Lung (tissue), 12 donors: Measurements from ENCODE around the gene PTH2. TPM values are rescaled to one million over a fixed set of nuclear protein-coding genes. Genes with fewer than 3 reads are reported as not detected.
A peak's percentile ranks its signal among the peaks of the same experiment; 100 is the strongest.

Experiments
- ATAC-seq: fragments of 200-7000 bp; cut with Tn5 transposase; one replicate; pipeline ENCODE4 v1.9.1; 2020; ENCODE audit warnings: moderate number of reproducible peaks; ENCODE audit not compliant: insufficient read depth, low FRiP score
- DNase-seq, 3 donors: peaks; one replicate each; pipeline ENCODE4 v3.0.0-alpha.2; 2013 to 2017
- H3K27ac ChIP-seq, 2 donors: one replicate each; pipeline ENCODE4 v1.5.1; 2013; ENCODE audit warnings: mild to moderate bottlenecking in 2 of 2, moderate library complexity in 2 of 2, control low read depth in 1 of 2, inconsistent platforms in 1 of 2, low read depth in 1 of 2, low read length in 1 of 2
- H3K27me3 ChIP-seq, 3 donors: one replicate each; pipeline ENCODE4 v1.5.1; 2013; ENCODE audit warnings: low read length in 2 of 3; ENCODE audit not compliant: control insufficient read depth in 3 of 3, insufficient read depth in 3 of 3
- H3K36me3 ChIP-seq, 4 donors: one replicate each; pipeline ENCODE4 v1.5.1; 2013; ENCODE audit warnings: low read length in 4 of 4, mild to moderate bottlenecking in 1 of 4, moderate library complexity in 1 of 4; ENCODE audit not compliant: control insufficient read depth in 4 of 4, insufficient read depth in 4 of 4
- H3K4me1 ChIP-seq, 5 donors: one replicate each; pipeline ENCODE4 v1.5.1; 2013; ENCODE audit warnings: low read length in 5 of 5, mild to moderate bottlenecking in 2 of 5, moderate library complexity in 1 of 5; ENCODE audit not compliant: control insufficient read depth in 5 of 5, insufficient read depth in 5 of 5
- H3K4me3 ChIP-seq: one replicate; pipeline ENCODE4 v1.5.1; 2013; ENCODE audit warnings: mild to moderate bottlenecking, control low read depth, moderate library complexity
- H3K9ac ChIP-seq, 2 donors: one replicate each; pipeline ENCODE4 v1.5.1; 2013; ENCODE audit warnings: low read length in 2 of 2, control low read depth in 1 of 2; ENCODE audit not compliant: insufficient read depth in 1 of 2
- H3K9me3 ChIP-seq, 4 donors: one replicate each; pipeline ENCODE4 v1.5.1; 2013; ENCODE audit warnings: low read length in 3 of 4, mild to moderate bottlenecking in 1 of 4, moderate library complexity in 1 of 4; ENCODE audit not compliant: control insufficient read depth in 4 of 4, insufficient read depth in 3 of 4
- CTCF ChIP-seq: IDR thresholded peaks from 2 replicates; pipeline ENCODE4 v1.5.1; 2012; ENCODE audit warnings: mild to moderate bottlenecking; ENCODE audit errors: control extremely low read depth, extremely low read depth
- WGBS, 2 donors: extraction: QIAGEN DNeasy Blood & Tissue Kit; methylation state at CpG; one replicate each; pipeline ENCODE4 v1.1.7; 2013; 5-methylcytosine and 5-hydroxymethylcytosine counted together
- polyA plus RNA-seq, 2 donors: library from polyadenylated mRNA; stranded (reverse); fragments of 200-250 nt; gene quantifications; one replicate each; pipeline ENCODE4 v1.2.1, GENCODE V29; 2013
- total RNA-seq, 2 donors: library from RNA; depleted of rRNA in 1 of 2; stranded (reverse); fragments of >200 nt in 1 of 2; gene quantifications; one replicate each; pipeline ENCODE4 v1.2.1, GENCODE V29; 2014 to 2021
- donor health status: control.
- donor health status: control.
- donor health status: Bipolar disorder and iron deficiency.
- donor health status: healthy.
- donor health status: DM: yes; HTN: yes; CAD: no.

The PTH2 gene
- total and polyA plus RNA-seq, 4 donors: not detected

GRCh38 chr19:49421878-49422202 lies 1.4 kb downstream of the PTH2 start:
- H3K36me3 ChIP-seq: no peaks in the 10 kb centered on the region
- peaks cover 0 to 11% (median 7%) of the 10 kb centered on the region in 5 donors for H3K4me1 ChIP-seq
- DNase-seq: no peak
- H3K27ac ChIP-seq: no peak overlapping the region
- peaks cover 0 to 2% (median 0%) of the 10 kb centered on the region in 4 donors for H3K9me3 ChIP-seq
- no peak overlapping the region for H3K4me3 ChIP-seq
- H3K27me3 ChIP-seq: peaks cover 9 to 80% (median 72%) of the 10 kb centered on the region in 3 donors
- no peak overlapping the region for H3K9ac ChIP-seq
- TF ChIP-seq CTCF: no peak
- no peak for ATAC-seq
- 26 to 47% methylated on average over 3 of the region's 3 CpGs for WGBS, 2 donors

GRCh38 chr19:49421039-49421877 lies 2.0 kb downstream of the PTH2 start:
- Histone ChIP-seq H3K9ac (no peak overlapping the region), H3K27me3 (peaks cover 9 to 75% (median 66%) of the 10 kb centered on the region in 3 donors), H3K27ac (no peak overlapping the region), H3K36me3 (no peaks in the 10 kb centered on the region), H3K9me3 (peaks cover 0 to 2% (median 0%) of the 10 kb centered on the region in 4 donors), H3K4me1 (peaks cover 0 to 10% (median 7%) of the 10 kb centered on the region in 5 donors), H3K4me3 (no peak overlapping the region)
- 8% methylated on average over 48 of the region's 48 CpGs for WGBS, 2 donors
- no peak for TF ChIP-seq CTCF
- peak; percentile 42 for ATAC-seq
- DNase-seq: peak; percentile 85 to 86 (median 85)

- no peak for DNase-seq
- Histone ChIP-seq H3K27ac (no peak overlapping the region), H3K9ac (no peak overlapping the region), H3K27me3 (peaks cover 9 to 65% (median 55%) of the 10 kb centered on the region in 3 donors), H3K9me3 (peaks cover 0 to under 1% (median 0%) of the 10 kb centered on the region in 4 donors), H3K4me1 (peaks cover 0 to 10% (median 7%) of the 10 kb centered on the region in 5 donors), H3K36me3 (no peaks in the 10 kb centered on the region), H3K4me3 (no peak overlapping the region)
- ATAC-seq: no peak
- no peak for TF ChIP-seq CTCF
- 75 to 86% methylated on average over 2 of the region's 2 CpGs for WGBS, 2 donors
Measured at GRCh38 chr19:49420227-49420626, 3.0 kb downstream of the PTH2 start.
